KBM-7 (cell line): ENCODE results near the gene VWA8.
"Not testable (repeated sequence)": the region's sequence is repeated elsewhere in the genome, so short reads cannot be mapped to it uniquely, and the experiment has no call there.

Experiments used
- DNase-seq: peaks from one replicate; pipeline ENCODE4 v3.0.0-alpha.2; 2015
- in situ Hi-C: fragments of 300-500 bp; cut with MboI; formaldehyde crosslinking; loops from 2 replicates; pipeline ENCODE4 v1.14.3; 2020; ENCODE audit warnings: low sequenced_read_pairs, low pct_unique_long_range_greater_than_20kb, mixed read lengths

The VWA8 gene

DNA sequence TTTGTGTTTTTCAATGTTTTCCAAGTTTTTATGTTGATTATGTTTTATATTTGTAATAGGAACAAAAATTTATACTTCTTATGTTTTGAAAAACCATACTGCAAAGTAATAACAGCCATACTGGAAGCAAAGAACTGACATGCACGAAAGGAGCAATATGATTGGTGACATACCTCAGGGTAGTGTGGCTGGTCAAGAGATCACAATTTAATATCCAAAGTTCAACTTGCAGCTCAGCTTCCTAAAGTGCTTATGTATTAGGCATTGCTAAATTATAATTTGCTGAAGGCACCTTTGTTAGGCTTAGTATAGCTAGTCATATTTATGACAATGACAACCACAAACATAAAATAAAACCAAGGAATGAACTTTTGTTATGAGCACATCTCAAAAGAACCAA, 25.9 kb downstream of the VWA8 start:
- in situ Hi-C loops: no loop called here
- no peak for DNase-seq

GRCh38 chr13:41934120-41934519, 26.8 kb downstream of the VWA8 start:
- DNase-seq: no peak
- in situ Hi-C loops: no loop called here

GRCh38 chr13:41931337-41931736, 29.6 kb downstream of the VWA8 start:
- in situ Hi-C loops: no loop called here
- no peak for DNase-seq

- DNase-seq: no peak
- in situ Hi-C loops: no loop called here
Measured at GRCh38 chr13:41930154-41930553, 30.8 kb downstream of the VWA8 start.

DNA sequence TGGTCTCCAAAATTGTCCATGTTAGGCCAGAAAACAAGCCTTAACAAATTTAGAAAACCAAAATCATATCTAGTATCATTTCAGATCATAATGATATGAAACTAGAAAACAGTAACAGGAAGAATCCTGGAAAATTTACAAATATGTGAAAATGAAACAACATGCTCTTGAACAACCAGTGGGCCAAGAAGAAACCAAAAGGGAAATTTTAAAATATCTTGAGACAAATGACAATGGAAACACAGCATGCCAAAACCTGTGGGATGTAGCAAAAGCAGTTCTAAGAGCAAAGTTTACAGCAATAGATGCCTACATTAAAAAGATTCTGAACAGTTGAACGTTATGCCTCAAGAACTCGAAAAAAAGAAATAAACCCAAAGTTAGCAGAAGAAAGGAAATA, 32.6 kb downstream of the VWA8 start:
- in situ Hi-C loops: no loop called here
- no peak for DNase-seq

GRCh38 chr13:41925014-41925413, 35.9 kb downstream of the VWA8 start:
- in situ Hi-C loops: no loop called here

DNA sequence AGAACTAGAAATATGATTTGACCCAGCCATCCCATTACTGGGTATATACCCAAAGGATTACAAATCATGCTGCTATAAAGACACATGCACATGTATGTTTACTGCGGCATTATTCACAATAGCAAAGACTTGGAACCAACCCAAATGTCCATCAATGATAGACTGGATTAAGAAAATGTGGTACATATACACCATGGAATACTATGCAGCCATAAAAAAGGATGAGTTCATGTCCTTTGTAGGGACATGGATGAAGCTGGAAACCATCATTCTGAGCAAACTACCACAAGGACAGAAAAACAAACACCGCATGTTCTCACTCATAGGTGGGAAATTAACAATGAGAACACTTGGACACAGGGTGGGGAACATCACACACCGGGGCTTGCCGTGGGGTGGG, 38.0 kb downstream of the VWA8 start:
- DNase-seq, in situ Hi-C loops: not testable (repeated sequence)

More at GRCh38 chr13:41925014-41925413, 35.9 kb downstream of the VWA8 start:
- DNase-seq: no peak

GRCh38 chr13:41919741-41920487, 41.0 kb downstream of the VWA8 start:
- in situ Hi-C loops: no loop called here

GRCh38 chr13:41919031-41919740, 41.7 kb downstream of the VWA8 start:
- DNase-seq: no peak
- in situ Hi-C loops: no loop called here

More at GRCh38 chr13:41919741-41920487, 41.0 kb downstream of the VWA8 start:
- no peak for DNase-seq

DNA sequence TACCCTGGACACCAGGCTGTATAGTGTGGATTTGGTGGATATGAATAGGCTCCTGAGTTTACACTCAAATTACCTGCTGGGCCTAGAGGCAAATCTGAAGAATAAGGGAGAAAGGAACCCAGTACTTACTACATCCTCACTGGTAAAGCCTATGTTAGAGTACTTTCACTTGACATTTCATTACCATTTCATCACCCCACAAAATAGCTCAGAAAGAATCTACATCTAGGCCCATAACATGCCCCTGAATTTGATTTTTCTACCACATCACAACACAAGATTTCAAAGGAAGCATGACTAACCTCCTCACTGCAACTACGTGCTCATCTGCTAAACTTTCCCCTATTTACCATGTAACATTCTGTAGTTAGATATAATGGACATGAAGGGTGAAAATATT, 43.3 kb downstream of the VWA8 start:
- no peak for DNase-seq
- in situ Hi-C loops: no loop called here

- in situ Hi-C loops: no loop called here
- DNase-seq: peak; percentile 79
Measured at GRCh38 chr13:41916173-41916954, 44.5 kb downstream of the VWA8 start.

- in situ Hi-C loops: no loop called here
- DNase-seq: no peak
Measured at GRCh38 chr13:41915081-41915480, 45.8 kb downstream of the VWA8 start.

DNA sequence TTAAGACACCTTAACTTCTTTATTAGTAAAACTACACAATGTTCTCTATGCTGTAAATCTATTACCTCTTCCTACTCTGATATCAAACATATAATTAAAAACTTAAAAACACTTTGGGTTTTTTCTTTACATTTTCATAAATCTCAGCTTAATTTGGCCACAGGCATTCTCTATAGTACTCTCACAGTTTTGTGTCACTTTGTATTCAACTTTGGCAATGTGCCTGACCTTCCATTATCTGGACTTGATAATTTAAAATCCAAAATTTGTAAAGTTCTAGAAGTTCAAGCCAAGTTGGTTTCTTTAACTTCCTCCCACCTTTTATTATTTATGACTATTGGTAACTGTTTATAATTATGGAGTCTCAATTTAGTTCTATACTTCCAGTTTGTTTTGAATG, 46.4 kb downstream of the VWA8 start:
- in situ Hi-C loops: no loop called here

DNA sequence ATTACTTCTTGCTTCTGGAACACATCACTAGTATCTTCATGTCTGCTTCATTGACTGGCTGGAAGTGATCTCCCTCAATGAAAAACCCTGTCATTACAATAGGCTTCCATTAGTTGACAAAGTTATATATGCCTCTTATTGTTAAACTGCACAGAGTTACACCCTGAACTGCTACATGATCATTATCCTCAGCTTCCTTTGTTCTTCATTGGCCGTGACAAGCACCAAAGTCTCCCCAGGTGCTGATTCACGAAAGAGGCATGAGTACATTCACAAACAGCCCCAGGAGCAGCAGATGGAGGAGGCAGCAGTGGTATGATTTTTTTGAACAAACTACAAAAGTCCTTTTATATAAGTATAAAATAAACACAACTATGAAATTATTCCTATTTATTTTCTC, 51.4 kb downstream of the VWA8 start:
- DNase-seq: no peak
- in situ Hi-C loops: no loop called here

More for the DNA sequence above, 46.4 kb downstream of the VWA8 start:
- no peak for DNase-seq

- DNase-seq: peak; percentile 40
- in situ Hi-C loops: no loop called here
Measured at GRCh38 chr13:41905600-41906254, 55.2 kb downstream of the VWA8 start.

DNA sequence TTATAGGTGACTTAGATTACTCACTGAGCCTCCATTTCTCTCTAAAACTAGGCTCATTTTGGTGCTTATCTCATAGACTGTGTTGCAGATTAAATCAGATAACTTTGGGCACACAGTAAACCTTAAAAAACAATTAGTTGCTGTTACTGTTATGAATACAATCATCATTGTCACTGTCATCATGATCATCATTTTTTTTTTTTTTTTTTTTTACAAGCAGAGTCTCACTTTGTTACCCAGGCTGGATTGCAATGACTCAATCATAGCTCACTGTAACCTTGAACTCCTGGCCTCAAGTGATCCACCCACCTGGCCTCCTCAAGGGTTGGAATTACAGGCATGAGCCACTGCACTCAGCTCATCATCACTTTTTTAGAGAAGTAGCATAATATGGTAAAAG, 60.0 kb downstream of the VWA8 start:
- in situ Hi-C loops: no loop called here

GRCh38 chr13:41898411-41898810, 62.5 kb downstream of the VWA8 start:
- DNase-seq, in situ Hi-C loops: not testable (repeated sequence)

More for the DNA sequence above, 60.0 kb downstream of the VWA8 start:
- DNase-seq: no peak

DNA sequence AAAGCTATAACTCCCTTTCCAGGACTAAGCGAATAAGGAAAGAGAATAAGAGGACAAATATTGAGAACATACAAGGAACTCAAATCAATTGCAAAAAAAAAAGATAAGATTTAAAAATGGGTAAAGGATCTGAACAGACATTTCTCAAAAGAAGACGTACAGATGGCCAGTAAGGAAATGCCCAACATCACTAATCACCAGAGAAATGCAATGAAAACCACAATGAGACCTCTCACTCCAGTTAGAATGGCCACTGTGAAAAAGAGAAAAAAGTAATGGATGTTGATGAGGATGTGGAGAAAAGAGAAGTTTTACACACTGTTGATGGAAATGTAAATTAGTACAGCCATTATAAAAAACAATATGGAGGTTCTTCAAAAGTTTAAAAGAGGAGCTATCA, 63.8 kb downstream of the VWA8 start:
- in situ Hi-C loops: no loop called here
- no peak for DNase-seq

DNA sequence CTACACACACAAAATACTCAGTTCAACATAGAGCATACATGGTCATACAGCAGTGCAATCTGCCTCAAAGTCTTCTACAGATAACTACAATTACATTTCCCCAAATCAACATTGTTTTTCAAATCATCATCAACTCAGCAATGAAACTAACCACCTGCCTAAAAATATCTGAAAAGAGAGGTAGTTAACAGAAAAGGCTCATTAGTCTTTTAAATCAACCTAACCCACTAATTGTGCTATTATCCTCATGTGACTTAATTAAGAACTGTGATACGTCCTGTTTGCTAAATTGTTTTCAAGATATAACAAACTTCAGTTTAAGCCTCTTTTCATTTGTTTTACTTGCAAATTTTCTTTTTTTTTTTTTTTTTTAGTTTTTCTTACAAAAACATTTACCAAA, 65.4 kb downstream of the VWA8 start:
- no peak for DNase-seq
- in situ Hi-C loops: no loop called here
